ENCODE results near the gene LPP. TPM values are rescaled to one million over a fixed set of nuclear protein-coding genes. Genes with fewer than 3 reads are reported as not detected.

Gene LPP
- total and polyA plus RNA-seq, 2 of the 4 experiments (the other 2 are of a cell fraction), result 16.0 to 130 TPM

DNA sequence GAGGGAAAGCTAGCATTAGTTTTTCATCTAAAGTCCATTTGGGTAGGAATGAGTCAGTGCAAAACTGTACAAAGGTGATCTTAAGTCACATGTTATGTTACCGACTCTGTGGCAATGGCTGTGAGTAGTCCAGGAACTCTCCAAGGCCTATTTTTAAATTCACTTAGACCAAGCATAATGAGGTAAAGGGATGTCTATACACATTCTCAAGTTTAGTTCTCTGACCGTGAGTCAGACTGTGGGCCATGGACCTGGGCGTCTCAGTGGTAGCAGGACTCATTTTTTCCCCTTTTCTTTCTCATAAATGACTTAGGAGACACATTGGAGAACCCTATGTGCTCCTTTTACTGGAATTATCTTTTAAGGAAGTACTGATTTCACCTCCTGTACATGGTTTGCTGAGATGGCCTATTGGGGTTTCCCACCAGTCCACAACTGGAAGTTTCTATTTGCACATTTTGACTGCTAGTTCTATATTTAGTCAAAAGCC lies 529.1 kb downstream of the LPP start (continued):
- TF ChIP-seq, protein P1, sequence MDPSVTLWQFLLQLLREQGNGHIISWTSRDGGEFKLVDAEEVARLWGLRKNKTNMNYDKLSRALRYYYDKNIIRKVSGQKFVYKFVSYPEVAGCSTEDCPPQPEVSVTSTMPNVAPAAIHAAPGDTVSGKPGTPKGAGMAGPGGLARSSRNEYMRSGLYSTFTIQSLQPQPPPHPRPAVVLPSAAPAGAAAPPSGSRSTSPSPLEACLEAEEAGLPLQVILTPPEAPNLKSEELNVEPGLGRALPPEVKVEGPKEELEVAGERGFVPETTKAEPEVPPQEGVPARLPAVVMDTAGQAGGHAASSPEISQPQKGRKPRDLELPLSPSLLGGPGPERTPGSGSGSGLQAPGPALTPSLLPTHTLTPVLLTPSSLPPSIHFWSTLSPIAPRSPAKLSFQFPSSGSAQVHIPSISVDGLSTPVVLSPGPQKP (IDR thresholded peaks at IDR 0.05; ENCODE audit: borderline replicate concordance, low read depth, low read length), result no peak

DNA sequence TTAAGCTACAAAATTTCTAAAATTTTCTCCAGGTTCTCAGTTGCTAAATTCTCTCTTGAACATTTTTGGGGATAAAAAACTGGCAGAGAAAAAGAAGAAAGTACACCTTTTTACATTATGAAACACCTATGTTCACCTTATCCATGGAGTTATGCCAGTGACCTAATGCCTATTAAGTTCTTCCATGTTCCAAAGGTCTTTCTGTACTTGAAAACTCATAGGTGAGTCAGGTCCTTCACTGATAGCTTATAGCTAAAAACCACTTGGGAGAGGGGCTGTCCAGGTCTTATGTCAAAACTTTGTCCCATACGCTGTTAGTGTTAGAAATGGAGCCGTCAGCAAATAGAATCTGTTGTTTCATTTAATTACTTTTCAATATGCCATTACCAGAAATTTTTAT lies 530.3 kb downstream of the LPP start:
- no peak overlapping the region for H2AFZ ChIP-seq (replicated peaks; ENCODE audit: low read length, poor library complexity)
- peaks cover 51 to 88% of the 10 kb centered on the region in 2 experiments for H3K79me1 ChIP-seq (ENCODE audit: low read depth in 1 of 2, low read length in 2 of 2)
- H3K4me1 ChIP-seq (ENCODE audit: control insufficient read depth, insufficient read depth, low read length), result peaks cover 18% of the 10 kb centered on the region
- H3K56ac ChIP-seq (ENCODE audit: extremely low read depth, insufficient read depth, low read length), result no peak overlapping the region
- intact Hi-C loops (cut with micrococcal nuclease), result loop anchor here (10.0 kb wide), 2 partner anchors 271 to 461 kb away; no protein-coding TSS in a partner anchor
- H3K36me3 ChIP-seq (ENCODE audit: control insufficient read depth, insufficient read depth, low read length), result no peaks in the 10 kb centered on the region
- no peak overlapping the region for H3K14ac ChIP-seq (replicated peaks; ENCODE audit: low read depth, low read length)
- BruUV-seq (replicated peaks), result no TSS peak
- H3K23ac ChIP-seq (ENCODE audit: low read depth, low read length), result no peak overlapping the region
- in situ Hi-C loops (cut with MboI; ENCODE audit: low sequenced_read_pairs), result loop anchor here (25.0 kb wide), 1 partner anchor 947 kb away; the partner anchor contains the start of gene BCL6
- WGBS, 2 experiments (ENCODE audit: extremely low coverage in 2 of 2, insufficient read length in 1 of 2), result no CpG with 5 or more reads among the region's 2 CpGs
- H3K4ac ChIP-seq (ENCODE audit: low read depth, low read length), result no peak overlapping the region
- TF ChIP-seq MXI1 (IDR thresholded peaks at IDR 0.05; ENCODE audit: borderline replicate concordance, low read depth, low read length) (no peak), CHD1 (IDR thresholded peaks at IDR 0.05; ENCODE audit: low read depth, low read length) (no peak), SMC3 (IDR thresholded peaks at IDR 0.05; ENCODE audit: low read depth, low read length) (no peak), RAD21 (IDR thresholded peaks at IDR 0.05; ENCODE audit: low read length) (no peak), NFE2L2 (IDR thresholded peaks at IDR 0.05; ENCODE audit: low read depth, low read length) (no peak), MAZ (IDR thresholded peaks at IDR 0.05; ENCODE audit: borderline replicate concordance, low read depth, low read length) (no peak)
- peaks cover 11% of the 10 kb centered on the region for H3K9me1 ChIP-seq (ENCODE audit: insufficient read depth, low read length)
- no peak overlapping the region for H2AK5ac ChIP-seq (ENCODE audit: low read depth, low read length)
- H2BK15ac ChIP-seq (ENCODE audit: low read depth, low read length), result no peak overlapping the region
- no peak overlapping the region for H2BK5ac ChIP-seq (ENCODE audit: low read depth, low read length, poor library complexity, severe bottlenecking)
- no peak overlapping the region for H2AK9ac ChIP-seq (replicated peaks; ENCODE audit: low read depth, low read length, poor library complexity)
- H3K9me3 ChIP-seq (ENCODE audit: control insufficient read depth, insufficient read depth, low read length), result no peaks in the 10 kb centered on the region
- no peak overlapping the region for H2BK120ac ChIP-seq (ENCODE audit: low read depth, low read length)
- ChIA-PET POLR2A (ENCODE audit: unreplicated experiment) (interaction anchor here (0.6 kb wide), 1 partner anchor 601 kb away, joined by 3 read pairs; no protein-coding TSS in a partner anchor), CTCF (no interaction called here)
- no peak overlapping the region for H3K9ac ChIP-seq (ENCODE audit: low read depth, low read length)
- H4K20me1 ChIP-seq (ENCODE audit: insufficient read depth, low read length), result peaks cover 25% of the 10 kb centered on the region; the same call in 1 of the 2 replicates
- no peak overlapping the region for H4K8ac ChIP-seq (ENCODE audit: low read depth in 2 of 2, low read length in 2 of 2)
- no peaks in the 10 kb centered on the region for H3K27me3 ChIP-seq (ENCODE audit: control insufficient read depth, insufficient read depth, low read length)
- dilution Hi-C loops (cut with HindIII; ENCODE audit: low sequenced_read_pairs, unreplicated experiment), result no loop called here
- no peak overlapping the region for H4K91ac ChIP-seq (ENCODE audit: insufficient read depth, low read depth, low read length)
- H3K4me2 ChIP-seq (ENCODE audit: low read depth, low read length), result no peak overlapping the region
- ATAC-seq (ENCODE audit: low read depth), result no peak
- H3K18ac ChIP-seq (ENCODE audit: low read depth, low read length), result no peak overlapping the region
- H3K4me3 ChIP-seq (ENCODE audit: insufficient read depth, low read depth, low read length), result no peak overlapping the region
- H4K5ac ChIP-seq (ENCODE audit: low read depth, low read length), result no peak overlapping the region
- H3K27ac ChIP-seq (ENCODE audit: insufficient read depth, low read length), result no peak overlapping the region
- no peak overlapping the region for H2BK20ac ChIP-seq (ENCODE audit: low read depth, low read length)
- DNase-seq, result no peak
